Measurements from ENCODE around the gene SLC2A9.
"Not testable (repeated sequence)": the region's sequence is repeated elsewhere in the genome, so short reads cannot be mapped to it uniquely, and the experiment has no call there.

SLC2A9 gene

GRCh38 chr4:9996319-9997110, 24.8 kb downstream of the SLC2A9 start:
- no peak for DNase-seq (ENCODE audit: low spot score)

GRCh38 chr4:9994246-9994847, 26.9 kb downstream of the SLC2A9 start:
- no peak for DNase-seq (ENCODE audit: low spot score)

- DNase-seq (ENCODE audit: low spot score): no peak
Observed at GRCh38 chr4:9989918-9990635, 31.2 kb downstream of the SLC2A9 start.

- DNase-seq (ENCODE audit: low spot score): no peak
Observed at GRCh38 chr4:9988933-9989332, 32.4 kb downstream of the SLC2A9 start.

- DNase-seq (ENCODE audit: low spot score): no peak
Observed at GRCh38 chr4:9988363-9988749, 32.9 kb downstream of the SLC2A9 start.

GRCh38 chr4:9987749-9988362, 33.4 kb downstream of the SLC2A9 start:
- no peak for DNase-seq (ENCODE audit: low spot score)

GRCh38 chr4:9984621-9985020, 36.7 kb downstream of the SLC2A9 start:
- DNase-seq (ENCODE audit: low spot score): no peak

GRCh38 chr4:9983211-9983610, 38.1 kb downstream of the SLC2A9 start:
- DNase-seq (ENCODE audit: low spot score): no peak

- not testable (repeated sequence) for DNase-seq (ENCODE audit: low spot score)
Observed at GRCh38 chr4:9981899-9982298, 39.4 kb downstream of the SLC2A9 start.

GRCh38 chr4:9980898-9981297, 40.4 kb downstream of the SLC2A9 start:
- DNase-seq (ENCODE audit: low spot score): no peak

GRCh38 chr4:9979101-9979701, 42.1 kb downstream of the SLC2A9 start:
- DNase-seq (ENCODE audit: low spot score): no peak

- no peak for DNase-seq (ENCODE audit: low spot score)
Observed at GRCh38 chr4:9977518-9978031, 43.7 kb downstream of the SLC2A9 start.

GRCh38 chr4:9976781-9977180, 44.5 kb downstream of the SLC2A9 start:
- DNase-seq (ENCODE audit: low spot score): no peak

- DNase-seq (ENCODE audit: low spot score): no peak
Observed at GRCh38 chr4:9976293-9976692, 45.0 kb downstream of the SLC2A9 start.

GRCh38 chr4:9971711-9972110, 49.6 kb downstream of the SLC2A9 start:
- DNase-seq (ENCODE audit: low spot score): no peak

GRCh38 chr4:9970399-9971011, 50.8 kb downstream of the SLC2A9 start:
- DNase-seq (ENCODE audit: low spot score): no peak

- no peak for DNase-seq (ENCODE audit: low spot score)
Observed at GRCh38 chr4:9969526-9970398, 51.5 kb downstream of the SLC2A9 start.

- DNase-seq (ENCODE audit: low spot score): no peak
Observed at GRCh38 chr4:9968472-9968871, 52.8 kb downstream of the SLC2A9 start.

- DNase-seq (ENCODE audit: low spot score): no peak
Observed at GRCh38 chr4:9964879-9965278, 56.4 kb downstream of the SLC2A9 start.

- DNase-seq (ENCODE audit: low spot score): no peak
Observed at GRCh38 chr4:9963328-9963727, 58.0 kb downstream of the SLC2A9 start.

Measured in putamen (tissue), 1 donor.